Fibroblast of villous mesenchyme (primary cell): ENCODE results near the gene NT5M. TPM values are rescaled to one million over a fixed set of nuclear protein-coding genes. Genes with fewer than 3 reads are reported as not detected.

ENCODE experiments used
- DNase-seq: peaks from one replicate; pipeline ENCODE4 v3.0.0-alpha.2; 2010; ENCODE audit warnings: low read depth
- H3K4me3 ChIP-seq: 2 replicates; pipeline ENCODE4 v1.5.1; 2011; ENCODE audit warnings: low read depth, mild to moderate bottlenecking, low read length
- CTCF ChIP-seq: IDR thresholded peaks from 2 replicates; pipeline ENCODE4 v1.5.1; 2012; ENCODE audit warnings: low read depth, mild to moderate bottlenecking, low read length; ENCODE audit not compliant: insufficient read depth
- total RNA-seq: library from RNA; depleted of rRNA; stranded (reverse); fragments of >200 nt; gene quantifications from 2 replicates; pipeline ENCODE4 v1.2.3, GENCODE V29; 2012

Gene NT5M
- total RNA-seq, 1 donor, result 1.3 TPM

DNA sequence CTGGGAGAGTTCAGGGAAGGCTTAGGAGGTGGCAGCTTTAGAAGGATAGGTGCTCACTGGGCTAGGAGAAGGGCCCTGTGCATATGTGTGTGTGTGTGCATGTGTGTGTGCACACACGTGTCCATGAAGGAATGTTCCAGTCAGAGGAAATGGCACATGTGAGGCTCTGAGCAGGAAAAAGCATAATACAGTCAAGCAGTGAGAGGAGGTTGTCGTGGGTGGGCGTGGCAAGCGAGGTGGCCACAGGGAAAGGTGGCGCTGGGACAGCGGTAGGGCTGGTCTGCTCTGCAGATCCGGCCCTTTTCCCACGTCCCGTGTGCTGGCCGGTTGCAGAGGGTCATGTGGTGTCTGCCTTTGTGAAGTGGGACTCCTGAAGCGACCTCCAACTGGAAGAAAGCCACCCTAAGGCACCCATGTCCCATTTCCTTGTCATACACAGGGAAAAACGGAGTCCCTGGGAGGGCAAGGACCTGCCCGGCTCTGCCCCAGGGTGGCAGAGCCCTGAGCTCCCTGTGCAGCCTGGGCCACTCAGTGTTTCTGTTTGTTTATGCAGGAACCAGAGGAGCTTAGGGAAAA lies 40.1 kb downstream of the NT5M start:
- H3K4me3 ChIP-seq, result no peak overlapping the region
- no peak for DNase-seq
- TF ChIP-seq CTCF, result no peak

DNA sequence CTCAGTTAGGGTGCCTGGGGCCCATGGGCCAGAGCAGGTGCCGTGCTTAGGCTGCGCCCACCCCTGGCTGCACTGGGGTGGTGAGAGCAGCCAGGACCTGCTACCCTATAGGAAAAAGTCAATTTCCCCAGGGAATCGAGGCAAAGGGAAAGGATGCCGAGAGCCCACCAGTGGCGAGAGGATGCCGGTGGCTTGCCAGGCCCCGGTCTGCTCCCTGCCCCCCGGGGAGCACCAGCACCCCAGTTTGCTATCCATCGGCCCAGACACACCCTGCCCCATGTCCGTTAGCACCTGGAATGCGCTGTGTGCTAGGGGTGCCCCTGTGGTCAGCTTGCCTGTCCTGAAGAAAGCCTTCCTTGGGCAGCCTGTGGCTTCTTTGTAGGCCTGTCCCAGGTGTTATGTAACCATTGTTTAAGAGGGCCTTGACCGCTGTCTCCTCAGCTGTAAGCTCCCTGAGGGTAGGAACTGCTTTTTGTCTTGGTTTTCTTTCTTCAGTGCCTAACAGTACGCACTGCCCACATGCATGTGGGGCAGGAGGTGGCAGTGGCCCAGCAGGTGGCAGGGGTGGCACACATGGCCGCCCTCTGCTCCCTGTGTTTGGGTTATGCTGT lies 40.8 kb downstream of the NT5M start:
- DNase-seq, result no peak
- no peak overlapping the region for H3K4me3 ChIP-seq
- no peak for TF ChIP-seq CTCF

- DNase-seq, result no peak
- no peak overlapping the region for H3K4me3 ChIP-seq
- no peak for TF ChIP-seq CTCF
Observed at GRCh38 chr17:17344507-17345293, 41.5 kb downstream of the NT5M start.

DNA sequence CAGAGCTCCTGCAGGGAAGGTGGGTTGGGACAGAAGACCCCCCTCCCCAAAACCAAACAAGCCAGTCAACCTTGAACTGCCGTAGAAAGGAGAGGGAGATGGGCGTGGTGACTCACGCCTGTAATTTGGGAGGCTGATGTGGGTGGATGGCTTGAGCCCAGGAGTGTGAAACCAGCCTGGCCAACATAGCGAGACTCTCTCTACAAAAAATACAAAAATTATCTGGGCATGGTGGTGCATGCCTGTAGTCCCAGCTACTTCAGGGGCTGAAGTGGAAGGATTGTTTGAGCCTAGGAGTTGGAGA lies 42.1 kb downstream of the NT5M start:
- no peak for TF ChIP-seq CTCF
- H3K4me3 ChIP-seq, result no peak overlapping the region
- no peak for DNase-seq

DNA sequence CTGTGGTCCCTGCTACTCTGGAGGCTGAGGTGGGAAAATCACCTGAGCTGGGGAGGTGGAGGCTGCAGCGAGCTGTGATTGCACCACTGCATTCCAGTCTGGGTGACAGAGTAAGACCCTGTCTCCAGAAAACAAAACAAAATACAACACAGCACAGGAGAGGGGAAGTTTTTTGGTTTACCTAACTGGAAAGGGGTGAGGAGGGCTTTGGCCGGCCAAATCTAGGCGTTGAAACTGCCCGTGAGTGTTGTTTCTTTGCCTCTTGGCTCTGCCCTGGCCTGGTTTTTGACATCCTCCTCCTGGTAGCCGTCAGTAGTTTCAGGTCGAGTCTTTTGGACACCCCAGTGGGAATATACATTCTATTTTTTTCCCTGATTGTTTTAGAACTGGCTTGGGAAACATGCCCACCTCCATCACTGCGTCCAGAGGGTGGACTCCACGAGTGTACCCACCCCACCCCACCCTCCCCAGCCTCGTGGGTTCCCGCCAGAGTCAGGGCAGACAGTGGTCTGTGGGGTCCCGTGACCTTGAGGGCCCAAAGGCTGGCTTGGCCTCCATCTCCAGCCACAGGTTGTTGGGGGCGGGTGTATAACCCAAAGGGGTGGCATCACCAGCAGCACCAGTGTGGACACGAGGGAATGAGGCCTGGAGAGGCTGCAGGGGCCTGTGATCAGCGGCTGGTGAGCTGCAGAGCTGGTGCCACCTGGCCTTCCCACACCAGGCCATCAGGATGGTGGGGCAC lies 42.7 kb downstream of the NT5M start:
- no peak overlapping the region for H3K4me3 ChIP-seq
- DNase-seq, result no peak
- TF ChIP-seq CTCF, result no peak

GRCh38 chr17:17346428-17347233 lies 43.5 kb downstream of the NT5M start:
- TF ChIP-seq CTCF, result no peak
- no peak for DNase-seq
- H3K4me3 ChIP-seq, result no peak overlapping the region
